Peyer's patch (tissue), 4 donors: ENCODE measurements around the gene NDN.

Experiments used
- CTCF ChIP-seq, 6 experiments: fragments of 450-650 bp in 4 of 6; fragments of 200-600 bp in 2 of 6; sonication (generic) in 1 of 6; IDR thresholded peaks; one replicate each; pipeline ENCODE4 v1.5.1; 2017 to 2019; ENCODE audit warnings: antibody characterized with exemption in 6 of 6, mild to moderate bottlenecking in 3 of 6, moderate library complexity in 1 of 6
- POLR2A ChIP-seq, 2 donors: fragments of 450-650 bp; IDR thresholded peaks; one replicate each; pipeline ENCODE4 v1.5.1; 2017; ENCODE audit warnings: antibody characterized with exemption in 2 of 2, mild to moderate bottlenecking in 2 of 2, moderate library complexity in 2 of 2

- TF ChIP-seq CTCF (IDR thresholded peaks at IDR 0.05) (no peak), POLR2A (IDR thresholded peaks at IDR 0.05) (no peak)
Observed at GRCh38 chr15:23671481-23671880, 15.6 kb downstream of the NDN start.
